Ectodermal cell (in vitro differentiated cells): ENCODE measurements around the gene ZNF836.

Experiments
- H3K27ac ChIP-seq: 2 replicates; pipeline ENCODE4 v1.7.0; 2013; ENCODE audit warnings: mild to moderate bottlenecking, low read depth, low read length; ENCODE audit not compliant: insufficient read depth, poor library complexity, severe bottlenecking
- H3K27me3 ChIP-seq: 2 replicates; pipeline ENCODE4 v1.7.0; 2013; ENCODE audit warnings: mild to moderate bottlenecking, low read length; ENCODE audit not compliant: insufficient read depth, control insufficient read depth, poor library complexity, severe bottlenecking
- H3K36me3 ChIP-seq: one replicate; pipeline ENCODE4 v1.7.0; 2013; ENCODE audit warnings: low read length; ENCODE audit not compliant: control insufficient read depth, insufficient read depth
- H3K4me1 ChIP-seq: one replicate; pipeline ENCODE4 v1.7.0; 2013; ENCODE audit warnings: low read length; ENCODE audit not compliant: control insufficient read depth, insufficient read depth
- H3K4me3 ChIP-seq: 2 replicates; pipeline ENCODE4 v1.7.0; 2013; ENCODE audit warnings: low read depth, low read length, control low read depth; ENCODE audit not compliant: insufficient read depth
- H3K9me3 ChIP-seq: 2 replicates; pipeline ENCODE4 v1.7.0; 2013; ENCODE audit warnings: mild to moderate bottlenecking, low read length, moderate library complexity; ENCODE audit not compliant: control insufficient read depth
- WGBS, 2 experiments: methylation state at CpG; one replicate each; pipeline ENCODE4 v1.1.7; 2013; ENCODE audit warnings: missing lambda C conversion rate in 2 of 2; 5-methylcytosine and 5-hydroxymethylcytosine counted together

ZNF836 gene

DNA sequence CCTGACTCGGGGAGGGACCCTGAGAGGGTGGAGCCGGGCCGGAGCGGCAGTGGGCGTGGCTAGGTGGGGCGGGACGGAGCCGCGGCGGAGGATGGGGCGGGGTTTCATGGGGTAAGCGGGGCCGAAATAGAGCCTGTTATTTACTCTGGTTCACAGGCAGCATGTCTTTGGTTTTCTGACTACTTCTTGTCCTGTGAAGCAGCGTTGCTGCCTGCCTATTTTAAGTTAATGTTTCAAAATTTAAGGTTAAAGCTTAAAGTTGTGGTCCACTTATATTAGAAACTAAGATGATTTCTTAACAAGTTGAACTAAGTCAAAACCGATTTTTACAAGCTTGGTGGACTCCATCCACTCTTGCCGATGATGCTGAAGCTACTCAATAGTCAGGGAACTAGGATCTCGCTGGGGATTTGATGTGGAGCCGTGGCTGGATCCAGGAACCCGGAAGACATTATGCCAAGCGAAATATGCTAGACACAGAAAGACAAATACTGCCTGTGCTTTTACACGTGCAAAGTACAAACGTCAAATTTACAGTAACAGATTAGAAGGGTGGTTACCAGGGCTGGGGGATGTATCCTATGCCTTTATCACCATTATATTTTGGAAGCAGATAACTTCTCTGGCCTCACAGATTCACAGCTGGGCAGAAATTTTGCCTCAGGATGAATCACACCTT is 31.2 kb downstream of the ZNF836 start:
- Histone ChIP-seq H3K27me3 (no peaks in the 10 kb centered on the region), H3K9me3 (no peaks in the 10 kb centered on the region), H3K4me1 (no peaks in the 10 kb centered on the region), H3K36me3 (peaks cover 7% of the 10 kb centered on the region), H3K27ac (no peak overlapping the region), H3K4me3 (peak overlapping the region; percentile 81)
- WGBS, 2 experiments, result 32% methylated on average over 22 of the region's 22 CpGs

DNA sequence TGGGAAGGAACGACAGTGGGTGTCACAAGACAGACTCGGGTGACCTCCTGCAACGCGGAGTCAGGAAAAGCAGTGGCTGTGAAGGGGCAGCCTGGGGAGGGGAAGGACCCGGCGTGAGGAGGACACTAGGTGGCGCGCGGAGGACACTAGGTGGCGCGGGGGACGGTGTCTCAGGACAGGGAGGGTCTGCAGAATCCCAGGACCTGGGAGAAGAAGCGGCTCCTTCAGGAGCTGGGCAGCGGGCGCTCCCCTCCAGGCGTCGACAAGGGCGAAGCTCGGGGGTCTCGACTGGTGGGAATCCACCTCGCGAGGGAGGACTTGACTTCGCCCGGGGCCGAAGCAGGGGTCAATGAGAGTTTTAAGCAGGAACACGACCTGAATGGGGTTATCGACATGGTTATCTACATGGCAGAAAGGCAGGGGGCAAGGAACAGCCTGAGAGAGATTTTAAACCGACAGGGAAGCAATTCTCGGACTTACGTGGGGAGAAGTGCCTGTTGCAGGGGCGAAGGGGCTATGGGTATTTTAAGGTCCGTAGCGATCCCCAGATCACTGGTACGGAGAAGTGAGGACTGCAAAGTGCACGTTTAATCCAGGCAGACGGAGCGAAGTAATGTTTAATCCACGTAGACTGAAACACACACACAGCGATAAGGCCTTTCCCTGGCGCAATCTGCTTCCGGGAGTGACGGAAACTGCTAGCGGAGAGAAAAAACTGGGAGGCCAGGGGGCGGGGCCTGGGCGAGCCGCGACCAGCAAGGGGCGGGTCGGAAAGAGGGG is 32.0 kb downstream of the ZNF836 start, which contains the start of gene ZNF616:
TSS of gene ZNF616 (minus strand) at position 687 of the 780 bp plus-strand sequence. CDS start 9,426 bp downstream, outside the sequence.
- Histone ChIP-seq H3K36me3 (peaks cover 7% of the 10 kb centered on the region), H3K4me1 (no peaks in the 10 kb centered on the region), H3K9me3 (no peaks in the 10 kb centered on the region), H3K27ac (peak within 1 kb of the TSS; percentile 91), H3K27me3 (no peaks in the 10 kb centered on the region), H3K4me3 (peak within 1 kb of the TSS; percentile 81)
- WGBS, 2 experiments, result 1% methylated on average over 49 of the region's 49 CpGs

DNA sequence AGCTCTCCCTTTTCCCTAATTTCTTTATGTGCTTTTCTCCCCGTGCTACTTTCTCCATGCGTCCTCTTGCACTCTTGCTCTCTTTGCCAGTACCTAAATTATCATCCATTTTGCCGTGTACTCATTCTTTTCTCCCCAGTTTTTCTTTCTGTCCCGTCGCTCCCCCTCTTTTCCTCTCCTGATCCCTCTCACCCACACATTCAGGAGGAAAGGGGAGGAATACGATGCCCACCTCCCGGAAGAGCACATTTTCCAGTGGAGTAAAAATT is 32.5 kb downstream of the ZNF836 start:
- WGBS, 2 experiments, result 0% methylated on average over 7 of the region's 7 CpGs
- H3K4me1 ChIP-seq, result no peaks in the 10 kb centered on the region
- peaks cover 7% of the 10 kb centered on the region for H3K36me3 ChIP-seq
- peak overlapping the region; percentile 81 for H3K4me3 ChIP-seq
- H3K27ac ChIP-seq, result peak overlapping the region; percentile 91
- H3K9me3 ChIP-seq, result no peaks in the 10 kb centered on the region
- no peaks in the 10 kb centered on the region for H3K27me3 ChIP-seq

DNA sequence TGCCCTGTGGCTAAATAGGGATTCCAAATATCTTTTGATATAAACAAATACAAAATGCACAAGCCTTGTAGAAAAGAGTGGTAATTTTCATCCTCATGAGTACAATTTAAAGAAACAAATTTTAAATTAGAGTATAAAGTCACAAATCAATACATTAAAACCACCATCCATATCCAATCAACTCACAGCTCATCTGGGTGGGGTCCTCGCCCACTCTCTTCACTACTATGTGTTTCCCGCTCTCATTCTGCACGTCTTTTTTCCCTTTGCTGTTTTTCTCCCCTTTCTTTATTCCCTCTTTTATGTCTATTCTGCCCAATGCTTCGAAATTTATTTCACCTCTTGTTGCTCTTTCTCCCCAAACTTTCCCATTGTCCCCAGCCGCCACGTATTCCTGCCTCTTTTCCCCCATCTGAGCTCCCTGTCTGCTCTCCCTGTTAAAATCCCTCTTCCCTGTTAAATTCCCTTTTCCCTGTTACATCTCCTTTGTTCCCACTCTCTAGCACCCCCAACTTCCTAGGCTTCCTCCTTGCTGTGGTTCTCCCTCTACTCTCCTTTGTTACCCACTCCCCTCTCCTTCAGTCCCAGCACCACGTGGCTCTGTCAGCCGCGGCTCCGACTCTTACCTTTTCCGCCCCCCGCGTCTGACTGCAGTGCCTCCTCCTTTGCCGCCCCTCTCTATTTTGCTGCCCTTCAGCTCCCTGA is 33.0 kb downstream of the ZNF836 start:
- peaks cover 7% of the 10 kb centered on the region for H3K36me3 ChIP-seq
- WGBS, 2 experiments, result 13 to 17% methylated on average over 14 of the region's 14 CpGs
- H3K4me1 ChIP-seq, result no peaks in the 10 kb centered on the region
- no peaks in the 10 kb centered on the region for H3K27me3 ChIP-seq
- peak overlapping the region; percentile 81 for H3K4me3 ChIP-seq
- H3K9me3 ChIP-seq, result no peaks in the 10 kb centered on the region
- peak overlapping the region; percentile 91 for H3K27ac ChIP-seq

DNA sequence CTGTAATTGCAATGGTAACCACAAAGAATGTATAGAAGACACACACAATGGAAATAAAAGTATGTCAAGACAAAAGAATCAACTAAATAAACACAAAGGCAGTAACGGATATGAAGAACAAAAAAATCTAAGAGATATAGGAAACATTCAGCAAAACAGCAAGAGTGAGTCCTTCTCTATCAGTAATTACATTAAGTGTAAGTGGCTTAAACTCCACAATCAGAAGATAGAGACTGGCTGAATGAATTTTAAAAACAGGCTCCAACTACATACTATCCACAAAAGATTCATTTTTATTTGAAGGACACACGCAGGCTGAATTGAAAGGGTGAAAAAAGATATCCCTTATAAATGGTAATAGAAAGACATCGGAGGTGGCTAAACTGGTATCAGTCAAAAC is 51.1 kb downstream of the ZNF836 start:
- Histone ChIP-seq H3K27me3 (no peaks in the 10 kb centered on the region), H3K9me3 (peaks cover 18% of the 10 kb centered on the region), H3K4me1 (no peaks in the 10 kb centered on the region), H3K4me3 (no peak overlapping the region), H3K27ac (no peak overlapping the region), H3K36me3 (peaks cover 86% of the 10 kb centered on the region)
- 97% methylated on average over 3 of the region's 3 CpGs; no CpG with 5 or more reads in 1 of the 2 experiments for WGBS, 2 experiments

DNA sequence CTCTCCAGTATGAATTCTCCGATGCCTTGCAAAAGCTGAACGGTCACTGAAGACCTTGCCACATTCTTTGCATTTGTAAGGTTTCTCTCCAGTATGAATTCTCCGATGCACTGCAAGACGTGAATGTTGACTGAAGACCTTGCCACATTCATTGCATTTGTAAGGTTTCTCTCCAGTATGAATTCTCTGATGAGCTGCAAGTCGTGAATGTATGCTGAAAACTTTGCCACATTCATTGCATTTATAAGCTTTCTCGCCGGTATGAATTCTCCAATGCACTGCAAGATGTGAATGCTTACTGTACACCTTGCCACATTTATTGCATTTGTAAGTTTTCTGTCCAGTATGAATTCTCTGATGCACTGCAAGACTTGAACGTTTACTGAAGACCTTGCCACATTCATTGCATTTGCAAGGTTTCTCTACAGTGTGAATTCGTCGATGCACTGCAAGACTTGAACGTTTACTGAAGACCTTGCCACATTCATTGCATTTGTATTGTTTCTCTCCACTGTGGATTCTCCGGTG is 55.8 kb downstream of the ZNF836 start:
- Histone ChIP-seq H3K4me1 (no peaks in the 10 kb centered on the region), H3K36me3 (peaks cover 60% of the 10 kb centered on the region), H3K4me3 (no peak overlapping the region), H3K27ac (no peak overlapping the region), H3K9me3 (peaks cover 28% of the 10 kb centered on the region), H3K27me3 (no peaks in the 10 kb centered on the region)
- WGBS, 2 experiments, result 96 to 97% methylated on average over 12 of the region's 12 CpGs

DNA sequence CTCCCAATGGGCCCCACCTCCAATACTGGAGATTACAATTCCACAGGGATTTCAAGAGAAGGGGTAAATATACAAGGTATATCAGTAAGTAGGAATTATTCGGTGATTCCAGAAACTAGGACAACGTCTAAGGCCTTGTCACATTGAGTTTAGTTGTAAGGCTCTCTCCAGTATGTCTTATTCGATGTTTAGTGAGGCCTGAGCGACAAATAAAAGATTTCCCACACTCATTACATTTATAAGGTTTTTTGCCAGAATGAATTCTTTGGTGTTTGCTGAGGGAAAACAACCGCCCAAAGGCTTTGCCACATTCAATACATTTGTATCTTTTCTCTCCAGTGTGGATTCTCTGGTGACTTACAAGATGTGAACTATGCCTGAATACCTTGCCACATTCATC is 56.7 kb downstream of the ZNF836 start:
- H3K9me3 ChIP-seq, result peaks cover 28% of the 10 kb centered on the region
- H3K27me3 ChIP-seq, result no peaks in the 10 kb centered on the region
- 92 to 99% methylated on average over 4 to 5 of the region's 5 CpGs for WGBS, 2 experiments
- H3K4me3 ChIP-seq, result no peak overlapping the region
- H3K36me3 ChIP-seq, result peaks cover 52% of the 10 kb centered on the region
- H3K4me1 ChIP-seq, result no peaks in the 10 kb centered on the region
- no peak overlapping the region for H3K27ac ChIP-seq

DNA sequence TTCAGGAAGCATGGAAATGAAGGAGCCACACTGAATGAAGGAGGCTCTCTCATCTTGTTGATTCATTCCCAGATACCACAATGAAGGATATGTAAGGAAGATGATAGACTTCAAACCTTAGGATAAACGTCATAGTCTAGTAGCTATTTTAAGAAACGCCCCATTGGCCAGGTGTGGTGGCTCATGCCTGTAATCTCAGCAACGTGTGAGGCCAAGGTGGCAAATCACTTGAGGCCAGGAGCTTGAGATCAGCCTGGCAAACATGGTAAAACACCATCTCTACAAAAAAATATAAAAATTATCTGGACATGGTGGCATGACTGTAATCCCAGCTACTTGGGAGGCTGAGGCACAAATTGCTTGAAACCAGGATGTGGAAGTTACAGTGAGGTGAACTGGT is 58.8 kb downstream of the ZNF836 start:
- no peak overlapping the region for H3K27ac ChIP-seq
- no peaks in the 10 kb centered on the region for H3K4me1 ChIP-seq
- WGBS, 2 experiments, result 94 to 96% methylated on average over 3 of the region's 3 CpGs
- peaks cover 32% of the 10 kb centered on the region for H3K9me3 ChIP-seq
- no peak overlapping the region for H3K4me3 ChIP-seq
- H3K36me3 ChIP-seq, result peaks cover 32% of the 10 kb centered on the region
- H3K27me3 ChIP-seq, result no peaks in the 10 kb centered on the region

DNA sequence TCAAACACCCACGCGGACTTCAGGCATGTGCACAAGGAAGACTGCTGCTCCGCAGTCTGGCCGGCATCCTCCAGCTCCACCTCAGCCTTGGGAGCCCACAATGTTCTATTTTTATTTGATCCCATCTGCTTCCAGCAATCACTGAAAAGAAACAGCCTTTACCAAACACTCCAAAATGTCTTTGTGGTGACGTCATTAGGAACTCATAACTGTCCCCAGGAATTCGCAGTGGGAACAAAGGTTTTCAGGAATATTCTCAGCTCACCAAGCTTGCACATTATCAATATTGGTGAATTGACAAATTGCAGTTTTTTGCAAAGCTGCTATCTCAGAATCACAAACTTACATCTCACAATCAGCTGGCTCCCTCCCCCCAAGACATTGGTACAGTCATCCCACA is 60.6 kb downstream of the ZNF836 start:
- Histone ChIP-seq H3K36me3 (peaks cover 16% of the 10 kb centered on the region), H3K4me3 (no peak overlapping the region), H3K27me3 (no peaks in the 10 kb centered on the region), H3K4me1 (no peaks in the 10 kb centered on the region), H3K9me3 (peaks cover 23% of the 10 kb centered on the region), H3K27ac (no peak overlapping the region)
- WGBS, 2 experiments, result 88 to 91% methylated on average over 6 of the region's 6 CpGs
